GM20000 (cell line): ENCODE results near the gene SLTM.

Experiments
- DNase-seq: peaks from one replicate; pipeline ENCODE4 v3.0.0; 2012; ENCODE audit warnings: low spot score
- CTCF ChIP-seq: IDR thresholded peaks from 2 replicates; pipeline ENCODE4 v1.5.1; 2012; ENCODE audit warnings: mild to moderate bottlenecking, control low read depth; ENCODE audit errors: extremely low read depth, missing control alignments

Gene SLTM

GRCh38 chr15:58916962-58917361, 16.5 kb downstream of the SLTM start:
- no peak for DNase-seq
- TF ChIP-seq CTCF: no peak

DNA sequence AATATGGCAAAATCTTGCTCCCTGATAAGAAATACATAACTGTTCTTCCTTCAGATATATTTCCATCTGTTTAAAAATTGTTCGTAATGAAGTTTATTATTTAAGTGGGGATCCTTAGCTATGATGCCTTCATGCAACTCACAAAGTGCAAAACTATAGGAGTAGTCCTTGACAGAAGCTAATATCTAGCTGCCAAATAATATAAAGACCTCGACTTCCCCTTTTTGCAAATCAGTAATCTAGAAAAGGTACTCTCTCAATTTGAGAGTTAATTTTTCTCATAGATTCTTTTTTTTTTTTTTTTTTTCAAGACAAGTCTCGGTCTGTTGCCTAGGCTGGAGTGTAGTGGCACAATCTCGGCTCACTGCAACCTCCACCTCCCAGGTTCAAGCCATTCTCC, 23.0 kb downstream of the SLTM start:
- no peak for DNase-seq
- no peak for TF ChIP-seq CTCF

GRCh38 chr15:58909616-58910015, 23.9 kb downstream of the SLTM start:
- no peak for DNase-seq
- no peak for TF ChIP-seq CTCF

- no peak for TF ChIP-seq CTCF
- no peak for DNase-seq
Observed at GRCh38 chr15:58908550-58909309, 24.7 kb downstream of the SLTM start.

- DNase-seq: no peak
- TF ChIP-seq CTCF: no peak
Observed at GRCh38 chr15:58900631-58901030, 32.8 kb downstream of the SLTM start.

DNA sequence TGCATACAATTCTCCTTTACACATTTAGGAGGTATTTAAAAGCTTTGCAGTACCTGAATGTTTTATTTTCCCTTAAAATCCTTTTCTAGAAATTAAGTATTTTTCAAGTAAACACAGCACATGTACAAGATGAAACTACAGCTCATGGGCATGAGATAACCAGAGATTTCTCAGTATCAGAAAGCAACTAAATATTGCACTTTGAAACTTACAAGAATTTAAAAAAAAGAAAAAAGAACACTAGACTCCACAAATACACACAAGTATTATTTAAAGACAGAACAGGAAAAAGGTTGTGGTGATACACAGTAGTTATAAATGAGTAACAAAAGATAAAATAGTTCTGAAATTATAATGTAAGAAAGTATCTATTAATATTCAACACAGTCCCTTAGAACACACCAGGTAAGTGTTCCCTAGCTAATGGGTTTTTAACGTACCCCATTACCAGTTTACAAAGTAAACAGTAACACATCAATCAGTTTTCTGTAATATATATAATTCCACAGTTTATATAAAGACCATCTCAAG, 35.3 kb downstream of the SLTM start:
- no peak for DNase-seq
- TF ChIP-seq CTCF: no peak

DNA sequence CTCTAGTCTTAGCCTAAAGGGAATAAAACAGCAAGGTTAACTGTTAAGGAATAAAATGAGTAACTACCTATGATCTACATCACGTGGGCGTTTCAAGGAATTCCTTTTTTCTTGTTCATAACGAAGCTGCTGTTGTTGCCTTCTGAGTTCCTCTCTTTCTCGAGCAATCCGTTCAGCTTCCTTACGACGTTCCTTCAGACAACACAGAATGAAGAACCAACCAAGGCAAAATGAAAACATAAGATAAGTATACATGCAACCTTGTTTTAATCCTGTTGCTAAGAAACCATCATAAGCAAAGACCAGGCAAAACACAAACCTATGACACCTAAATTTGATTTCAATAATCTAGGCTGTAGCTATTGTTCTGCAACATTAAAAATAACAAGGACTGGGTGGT, 44.1 kb downstream of the SLTM start:
- no peak for TF ChIP-seq CTCF
- no peak for DNase-seq
